Hypothalamus (tissue), 51 donors: ENCODE measurements around the gene RNF169.

Experiments
- DNase-seq, 51 donors: peaks; one replicate each; lab custom pipeline; 2025; lab: John Stamatoyannopoulos, UW

RNF169 gene, protein sequence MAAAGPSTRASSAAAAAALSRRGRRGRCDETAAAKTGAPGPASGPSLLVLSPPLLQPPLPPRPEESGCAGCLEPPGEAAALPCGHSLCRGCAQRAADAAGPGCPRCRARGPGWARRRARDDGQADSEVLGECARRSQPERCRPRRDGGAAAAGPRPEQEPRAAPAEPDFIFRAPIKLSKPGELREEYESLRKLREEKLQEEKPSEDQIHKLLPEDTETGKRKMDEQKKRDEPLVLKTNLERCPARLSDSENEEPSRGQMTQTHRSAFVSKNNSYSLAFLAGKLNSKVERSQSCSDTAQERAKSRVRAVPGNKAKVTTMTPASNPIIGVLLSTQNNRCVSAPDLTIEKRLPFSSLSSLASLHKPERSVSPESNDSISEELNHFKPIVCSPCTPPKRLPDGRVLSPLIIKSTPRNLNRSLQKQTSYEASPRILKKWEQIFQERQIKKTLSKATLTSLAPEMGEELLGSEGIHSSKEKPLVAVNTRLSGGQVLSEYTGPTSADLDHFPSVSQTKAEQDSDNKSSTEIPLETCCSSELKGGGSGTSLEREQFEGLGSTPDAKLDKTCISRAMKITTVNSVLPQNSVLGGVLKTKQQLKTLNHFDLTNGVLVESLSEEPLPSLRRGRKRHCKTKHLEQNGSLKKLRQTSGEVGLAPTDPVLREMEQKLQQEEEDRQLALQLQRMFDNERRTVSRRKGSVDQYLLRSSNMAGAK

DNA sequence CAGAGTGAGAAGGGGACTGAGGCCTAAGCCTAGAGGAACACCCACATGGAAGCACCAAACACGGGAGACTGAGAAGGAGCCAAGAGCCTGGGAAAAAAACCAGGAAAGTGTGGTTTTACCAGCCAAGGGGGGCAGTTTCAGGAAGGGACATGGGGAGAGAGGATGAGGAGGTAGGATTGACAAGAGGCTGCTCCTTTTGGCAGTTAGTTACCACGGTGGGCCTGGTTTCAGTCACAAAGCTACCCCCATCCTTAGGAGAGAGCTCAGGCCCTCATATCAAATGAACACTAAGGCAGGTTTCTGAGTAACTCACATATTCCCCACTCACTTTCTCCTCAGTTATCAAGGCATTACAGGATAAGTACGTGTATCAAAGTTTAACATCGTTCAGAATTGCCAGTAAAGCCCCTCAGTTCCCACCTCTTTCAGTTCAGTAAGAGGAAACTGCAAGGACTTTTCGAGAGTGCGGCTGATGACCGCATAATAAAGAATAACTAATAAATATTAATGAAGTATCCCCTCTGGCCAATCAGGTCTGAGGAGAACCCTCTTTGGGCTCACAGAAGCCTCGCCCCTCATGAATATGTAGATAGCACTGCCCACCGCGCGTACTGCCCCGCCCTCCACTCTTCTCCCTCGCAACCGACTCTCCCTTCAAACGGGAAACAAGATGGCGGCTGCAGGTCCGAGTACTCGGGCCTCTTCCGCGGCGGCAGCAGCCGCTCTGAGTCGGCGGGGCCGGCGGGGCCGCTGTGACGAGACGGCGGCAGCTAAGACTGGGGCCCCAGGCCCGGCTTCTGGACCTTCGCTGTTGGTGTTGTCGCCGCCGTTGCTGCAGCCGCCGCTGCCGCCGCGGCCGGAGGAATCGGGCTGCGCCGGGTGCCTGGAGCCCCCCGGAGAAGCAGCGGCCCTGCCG is at the start of gene RNF169:
Gene RNF169 (plus strand): TSS at position 639 of the 916 bp plus-strand sequence. CDS start 32 bp downstream, at position 671.
- DNase-seq, result peak in 50 of 51 donors; percentile 17 to 97 (median 86)

DNA sequence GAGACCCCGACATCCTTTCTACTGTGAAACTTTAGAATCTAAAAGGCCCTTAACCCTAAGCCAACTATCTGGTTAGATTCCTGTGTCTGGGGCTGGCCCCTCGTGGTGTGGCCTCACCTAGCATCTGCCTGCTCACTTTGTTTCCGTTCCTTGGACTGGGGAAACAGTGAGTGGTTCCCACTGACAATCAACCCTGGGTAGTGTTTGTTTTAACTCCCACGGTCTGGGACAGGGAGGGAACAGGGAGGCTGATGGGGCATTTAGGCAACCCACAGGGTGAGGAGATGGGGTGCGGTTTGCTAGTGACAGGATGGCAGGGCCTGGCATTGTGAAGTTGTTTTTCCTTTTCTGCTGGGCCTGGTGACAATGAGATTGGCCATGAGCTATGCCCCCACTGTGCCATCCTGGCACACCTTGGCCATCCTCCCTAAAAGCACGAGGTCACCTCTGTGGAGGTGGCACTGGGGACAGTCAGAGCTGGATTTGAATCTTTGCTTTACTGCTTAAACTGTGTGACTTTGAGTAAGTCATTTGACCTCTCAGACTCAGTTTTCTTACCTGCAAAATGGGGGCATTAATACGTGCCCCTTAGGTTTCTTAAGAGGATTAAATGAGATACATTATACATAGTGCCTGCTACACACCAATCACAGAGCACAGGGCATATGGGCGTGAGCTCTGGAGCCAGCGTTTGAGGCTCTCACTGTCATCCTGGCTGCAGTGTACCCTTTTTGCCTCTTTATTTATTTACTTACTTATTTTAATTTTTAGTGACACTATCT is 48.8 kb upstream of the RNF169 start:
- DNase-seq, result no peak

DNA sequence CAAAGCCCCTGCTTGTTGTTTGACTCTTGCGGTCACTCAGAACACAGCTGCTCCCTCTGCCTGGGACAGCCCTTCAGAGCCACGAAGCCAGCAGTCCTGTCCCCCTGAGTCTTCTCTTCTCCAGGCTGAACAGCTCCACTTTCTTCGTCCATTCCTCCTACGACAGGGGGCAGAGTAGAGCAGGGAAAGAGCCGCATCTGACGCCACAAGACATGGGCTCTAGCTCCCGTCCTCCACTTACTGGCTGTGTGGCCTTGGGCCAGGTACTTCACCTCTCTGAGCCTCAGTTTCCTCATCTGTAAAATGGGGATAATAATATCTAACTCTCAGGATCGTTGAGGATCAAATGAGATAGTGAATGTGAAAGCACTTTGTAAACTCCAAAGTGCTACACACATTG is 47.3 kb upstream of the RNF169 start:
- no peak for DNase-seq

DNA sequence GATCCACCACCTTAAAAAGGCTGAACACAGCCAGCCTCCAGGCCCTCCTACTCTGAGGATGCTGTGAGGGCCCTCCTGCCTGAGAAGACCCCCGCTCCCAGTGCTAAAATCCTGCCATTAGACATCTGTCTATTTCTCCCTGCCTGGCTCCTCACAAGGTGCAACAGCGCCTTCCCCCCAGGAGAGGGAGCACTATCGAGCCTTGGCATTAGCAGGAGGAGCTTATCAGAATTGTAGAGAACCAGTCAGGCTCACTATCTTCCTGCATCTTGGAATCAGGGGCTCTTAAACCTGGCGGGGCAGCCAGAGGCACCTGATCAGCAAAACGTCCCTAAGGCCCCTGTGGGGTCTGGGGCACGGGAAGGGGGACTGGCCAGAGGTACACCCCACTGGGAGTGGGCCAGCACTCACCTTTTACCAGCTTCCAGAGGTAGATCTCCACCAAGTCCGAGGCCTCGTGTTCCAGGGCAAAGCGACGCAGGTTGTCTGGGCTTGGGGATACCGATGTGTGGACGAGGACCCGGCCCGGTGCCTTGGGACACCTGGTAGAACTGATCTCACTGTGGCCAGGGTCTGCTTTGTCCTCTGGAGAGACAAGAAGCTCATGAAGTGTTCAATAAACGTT is 46.2 kb upstream of the RNF169 start:
- peak in 38 of 51 donors; percentile 9 to 70 (median 35) for DNase-seq

DNA sequence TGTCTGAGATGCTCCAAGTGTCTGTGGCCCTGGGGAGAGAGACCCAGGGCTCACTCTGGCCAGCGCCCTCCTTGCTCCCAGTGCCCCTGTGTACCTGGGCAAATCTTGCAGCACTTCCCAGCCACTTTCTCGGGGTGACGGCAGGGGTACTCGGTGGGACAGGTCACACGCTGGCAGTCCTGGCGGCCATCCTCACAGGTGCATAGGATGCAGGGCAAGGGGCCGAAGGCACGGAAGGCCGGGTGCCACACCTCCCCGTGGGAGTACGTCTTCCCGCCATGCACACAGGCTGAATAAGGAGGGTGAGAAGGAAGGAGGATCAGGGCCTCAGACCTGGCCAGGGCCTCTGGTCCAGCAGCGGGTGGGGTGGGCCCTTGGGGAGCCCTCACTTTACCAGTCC is 45.4 kb upstream of the RNF169 start:
- DNase-seq, result no peak

DNA sequence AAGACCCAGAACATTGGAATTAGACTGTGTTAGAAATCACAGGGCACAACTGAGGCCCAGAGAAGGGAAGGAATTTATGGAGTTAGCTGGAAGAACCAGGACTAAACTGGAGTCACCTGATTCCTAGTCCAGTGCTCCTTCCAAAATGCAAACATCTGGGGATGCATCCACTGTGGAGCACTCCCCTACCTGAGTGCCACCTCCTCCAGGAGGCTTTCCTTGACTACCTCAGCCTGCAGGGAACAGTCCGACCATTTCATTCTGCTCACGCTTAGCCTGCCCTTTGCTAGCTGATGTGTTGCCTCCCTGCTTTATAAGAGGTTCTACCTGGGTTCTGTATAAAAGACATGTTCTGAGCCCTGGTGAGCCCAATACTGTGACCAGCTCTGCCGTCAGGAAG is 41.5 kb upstream of the RNF169 start:
- no peak for DNase-seq

DNA sequence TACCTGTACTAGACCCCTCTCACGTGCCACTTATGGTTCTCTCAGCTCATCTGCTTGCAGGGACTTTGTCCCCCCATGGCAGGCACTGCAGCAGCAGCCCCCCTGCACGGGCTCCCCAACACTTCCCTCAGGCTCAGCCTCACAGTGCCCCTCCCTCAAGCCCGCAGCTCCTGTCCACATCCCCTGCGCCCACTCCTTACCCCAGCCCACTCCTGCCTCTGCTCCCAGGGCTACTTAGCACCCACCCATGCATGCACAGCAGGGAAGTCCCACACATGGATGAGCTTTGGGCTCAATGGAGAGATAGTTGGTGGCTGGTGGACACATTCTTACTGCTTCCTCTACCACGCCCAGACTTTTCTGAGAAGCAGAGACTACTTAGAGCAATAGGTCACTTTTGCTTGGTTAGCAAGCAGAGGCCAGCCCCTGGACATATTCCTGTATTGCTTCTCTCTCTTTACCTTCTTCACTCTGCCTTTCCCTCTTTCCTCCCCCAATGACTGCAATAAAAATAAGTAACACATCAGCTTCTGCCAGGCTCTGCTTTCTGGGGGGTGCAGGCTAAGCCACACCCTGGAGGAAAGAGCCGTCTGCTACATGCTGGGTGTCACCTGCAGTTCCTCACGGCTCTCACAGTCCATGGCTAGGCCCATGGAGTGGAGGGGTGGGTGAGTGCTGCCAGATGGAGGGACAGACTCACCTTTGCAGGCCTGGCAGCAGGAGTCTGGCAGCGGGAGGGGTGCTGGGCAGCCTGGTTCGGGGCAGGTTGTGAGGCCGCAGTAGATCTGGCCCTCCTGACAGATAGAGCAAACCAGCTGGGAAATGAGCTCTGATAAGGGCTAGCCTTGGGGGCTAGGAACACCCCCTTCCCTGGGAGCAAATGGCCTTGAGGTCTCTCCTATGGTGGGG is 40.8 kb upstream of the RNF169 start:
- DNase-seq, result no peak

DNA sequence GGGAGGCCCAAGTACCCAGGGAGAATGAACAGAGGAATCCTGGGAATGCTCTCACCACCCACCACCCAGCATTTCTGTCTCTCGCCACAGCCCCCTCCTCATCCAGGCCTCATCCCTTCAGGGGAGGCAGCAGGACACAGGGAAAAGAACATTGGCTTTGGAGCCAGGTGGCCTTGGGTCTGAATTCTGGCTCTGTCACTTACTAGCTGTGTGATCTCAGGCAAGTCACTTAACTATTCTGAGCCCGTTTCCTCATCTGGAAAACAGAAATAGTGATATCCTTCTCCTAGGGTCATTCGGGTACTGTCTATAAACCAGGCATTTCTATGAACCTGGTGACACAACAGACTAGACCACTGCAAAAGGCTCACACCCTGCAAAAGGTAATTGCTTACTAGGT is 39.5 kb upstream of the RNF169 start:
- no peak for DNase-seq

DNA sequence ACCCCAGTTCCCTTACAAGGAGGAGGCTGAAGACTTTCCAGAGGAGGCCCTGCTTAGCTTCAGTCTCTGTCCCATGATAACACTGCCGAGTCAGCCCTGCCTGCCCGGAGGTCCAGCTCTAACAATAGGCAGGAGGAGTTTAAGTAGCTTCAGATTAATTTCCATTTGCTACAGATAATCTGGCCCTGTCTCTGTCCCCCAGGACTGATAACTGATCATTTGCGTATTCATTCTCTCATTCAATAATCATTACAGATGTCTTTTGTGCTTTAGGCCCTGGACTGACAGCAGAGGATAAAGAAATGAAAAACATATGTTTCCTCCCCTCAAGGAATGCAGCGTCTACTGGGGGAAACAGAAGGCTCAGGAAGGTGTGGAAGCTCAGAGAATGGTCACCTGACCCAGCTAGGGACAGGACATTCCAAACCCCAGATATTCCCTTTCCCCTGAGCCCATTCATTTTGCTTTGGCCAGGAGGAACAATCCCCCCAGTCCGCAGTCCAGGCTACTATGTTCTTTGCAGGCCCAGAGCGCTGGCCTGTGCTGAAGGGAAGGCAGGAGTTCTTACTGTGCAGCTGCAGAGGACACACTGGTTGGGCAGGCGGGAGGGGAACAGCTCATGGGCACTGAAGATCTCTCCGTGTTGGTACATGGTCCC is 38.2 kb upstream of the RNF169 start:
- no peak for DNase-seq

DNA sequence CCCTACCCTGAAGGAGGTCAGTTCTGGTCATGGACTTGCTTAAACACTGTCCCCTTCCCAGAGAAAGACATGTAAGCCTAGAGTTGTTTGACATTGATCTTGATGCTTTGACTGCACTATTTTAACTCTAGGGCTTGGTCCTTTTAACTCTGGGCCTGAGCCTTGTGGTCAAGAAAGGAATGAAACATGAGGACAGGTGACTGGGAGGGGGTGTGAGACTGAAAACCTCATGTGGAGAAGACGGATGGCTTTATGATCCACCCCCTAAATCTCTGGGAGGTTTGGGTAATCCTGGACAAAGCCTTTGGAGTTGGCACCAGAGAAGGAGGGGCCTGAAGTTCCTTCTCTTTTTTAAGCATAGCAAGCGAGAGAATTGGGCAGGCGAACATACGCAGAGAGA is 35.0 kb upstream of the RNF169 start:
- no peak for DNase-seq

DNA sequence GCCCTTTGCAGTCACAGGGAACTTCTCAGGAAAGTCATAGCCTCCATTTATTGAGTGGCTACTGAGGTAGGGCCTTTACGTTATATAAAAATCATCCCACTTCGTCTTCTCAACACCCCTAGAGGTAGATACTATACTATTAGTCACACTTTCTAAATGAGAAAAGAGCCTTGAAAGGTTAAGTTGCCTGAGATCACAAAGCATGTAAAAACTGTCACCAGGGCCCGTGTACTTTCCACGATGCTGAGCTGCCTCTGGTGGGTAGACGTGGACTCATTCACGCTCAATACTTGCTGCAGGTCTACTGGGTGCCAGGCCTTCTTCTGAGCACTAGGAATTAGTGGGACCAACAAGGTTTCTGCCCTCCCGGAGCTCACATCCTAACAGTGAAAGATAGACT is 33.7 kb upstream of the RNF169 start:
- no peak for DNase-seq

DNA sequence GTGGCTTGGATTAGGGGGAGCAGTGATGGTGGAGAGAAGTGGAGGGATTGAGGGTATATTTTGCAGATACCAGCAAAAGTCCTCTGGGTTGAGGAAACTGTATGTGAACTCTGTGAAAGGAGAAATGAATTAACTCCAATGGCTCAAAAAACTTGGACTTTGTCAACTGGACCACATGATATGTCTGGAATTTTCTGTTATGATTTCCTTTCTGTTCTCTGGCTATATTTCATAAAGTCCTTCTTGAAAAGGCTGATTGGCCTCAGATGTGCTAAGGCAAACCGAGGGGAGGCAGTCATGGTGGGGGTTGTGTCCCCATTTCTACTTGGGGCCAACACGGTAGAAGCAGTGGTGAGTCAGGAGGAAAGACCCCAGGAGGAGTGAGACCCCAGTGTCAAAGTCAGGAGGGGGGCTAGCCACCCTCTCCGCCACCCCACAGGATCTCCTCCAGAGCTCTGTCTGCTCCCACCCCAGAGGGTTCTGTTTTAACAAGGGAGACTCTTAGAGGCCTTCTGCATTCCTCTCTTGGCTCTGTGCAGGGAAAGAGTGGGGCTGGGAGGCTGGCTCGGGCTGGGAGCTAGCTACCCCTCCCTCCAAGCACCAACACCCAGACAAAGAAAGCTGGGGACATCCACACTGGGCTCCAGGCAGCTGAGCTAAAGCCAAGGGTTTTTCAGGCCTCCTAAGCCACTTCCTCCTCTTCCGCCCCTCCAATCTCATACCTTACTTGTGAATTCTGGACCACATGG is 31.3 kb upstream of the RNF169 start:
- no peak for DNase-seq

DNA sequence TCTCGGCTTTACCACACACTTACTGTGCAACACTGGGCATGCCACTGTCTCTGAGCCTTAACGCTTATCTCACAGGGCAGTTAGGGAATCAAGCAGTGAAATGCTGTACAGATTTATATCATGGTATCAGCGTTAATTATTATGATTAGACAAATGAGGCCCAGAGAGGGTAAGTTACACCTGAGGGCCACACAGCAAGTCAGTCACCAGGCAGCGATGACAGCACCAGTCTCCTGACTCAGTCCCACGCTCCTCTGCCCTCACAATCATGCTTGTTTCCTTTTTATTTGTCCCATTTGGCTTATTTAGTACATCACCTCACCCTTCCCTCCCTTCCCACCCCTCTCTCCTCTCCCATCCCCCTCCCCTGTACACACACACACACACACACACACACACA is 29.6 kb upstream of the RNF169 start:
- no peak for DNase-seq

DNA sequence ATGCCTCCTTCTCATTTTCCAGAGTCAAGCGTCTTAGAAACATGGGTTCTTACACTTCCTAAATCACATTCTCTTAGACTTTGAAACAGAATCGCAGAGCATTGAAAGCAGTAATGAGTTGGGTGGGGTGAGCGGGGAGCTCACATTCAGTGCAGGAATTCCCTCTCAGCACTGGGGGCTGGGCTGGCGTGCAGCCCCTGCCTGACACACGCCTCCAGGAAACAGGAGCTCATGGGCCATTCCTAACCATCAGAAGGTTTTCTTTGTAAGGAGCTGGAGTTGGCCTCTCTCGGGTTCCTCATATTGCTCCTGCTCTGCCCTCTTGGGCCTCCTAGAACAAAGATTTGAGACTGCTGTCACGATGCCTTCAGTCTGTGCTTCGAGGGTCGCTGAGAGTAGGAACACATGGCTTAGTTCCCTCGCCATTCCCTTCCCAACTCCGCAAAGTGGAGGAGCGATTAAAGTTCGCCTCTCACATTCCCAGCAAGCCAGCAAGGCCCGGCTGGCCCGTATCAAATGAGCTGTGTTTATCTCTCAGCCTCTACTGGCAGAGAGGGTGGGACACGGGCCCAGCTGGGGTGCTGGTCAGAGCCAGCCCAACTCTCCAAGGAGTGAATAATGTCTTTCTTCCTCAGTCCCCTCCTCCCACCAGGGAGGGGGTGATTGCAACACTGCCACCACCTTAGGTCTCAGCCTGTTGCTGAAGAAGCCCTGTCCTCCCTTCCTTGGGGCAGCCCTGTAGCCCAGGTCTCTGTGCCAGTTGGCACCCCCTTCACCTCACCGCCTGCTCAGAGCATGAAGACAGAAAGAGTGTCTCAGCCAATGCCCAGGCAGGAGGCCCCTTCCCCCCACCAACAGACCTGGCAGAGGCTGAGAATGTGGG is 27.8 kb upstream of the RNF169 start:
- peak in 38 of 51 donors; percentile 15 to 83 (median 50) for DNase-seq

DNA sequence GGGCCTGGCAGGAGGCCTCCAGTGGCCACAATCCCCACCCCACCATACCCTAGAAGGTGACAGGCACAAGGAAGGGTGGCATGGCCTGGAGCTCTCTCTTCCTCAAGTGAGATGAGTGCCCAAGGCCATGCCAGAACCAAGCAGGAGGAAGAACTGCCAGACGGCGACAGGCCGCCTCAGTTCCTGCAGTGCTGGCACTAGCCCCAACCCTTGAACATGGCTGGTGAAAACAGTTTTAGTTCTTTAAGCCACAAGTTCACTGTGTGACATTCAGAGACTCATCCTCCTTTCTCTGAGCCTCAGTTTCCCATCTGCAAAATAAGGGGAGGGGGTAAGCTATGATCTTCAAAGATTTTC is 27.2 kb upstream of the RNF169 start:
- peak in 13 of 51 donors; percentile 16 to 79 (median 46) for DNase-seq

DNA sequence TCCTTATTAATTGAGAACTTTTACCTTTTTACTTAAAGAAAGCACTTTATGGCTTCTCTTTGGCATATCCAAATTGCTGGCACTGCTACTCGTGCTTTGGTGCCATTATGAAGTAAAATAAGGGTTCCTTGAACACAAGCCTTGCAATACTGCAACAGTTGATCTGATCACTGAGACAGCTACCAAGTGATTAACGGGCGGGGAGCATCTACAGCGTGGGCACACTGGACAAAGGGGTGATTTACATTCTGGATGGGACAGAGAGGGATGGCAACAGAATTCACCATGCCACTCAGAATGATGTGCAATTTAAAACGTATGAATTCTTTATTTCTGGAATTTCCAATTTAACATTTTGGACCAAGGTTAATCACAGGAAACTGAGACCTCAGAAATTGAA is 25.1 kb upstream of the RNF169 start:
- DNase-seq, result no peak
